Measurements from ENCODE around the gene TULP1. TPM values are rescaled to one million over a fixed set of nuclear protein-coding genes. Genes with fewer than 3 reads are reported as not detected.

Gene TULP1
- total and polyA plus RNA-seq, 2 of the 4 experiments (the other 2 are of a cell fraction) = not detected

- TF ChIP-seq RCOR1 (IDR thresholded peaks at IDR 0.05; ENCODE audit: insufficient replicate concordance, low read length) (no peak), ELK1 (IDR thresholded peaks at IDR 0.05; ENCODE audit: borderline replicate concordance, low read depth, low read length) (no peak)
Measured at GRCh38 chr6:35471836-35472345, 40.8 kb downstream of the TULP1 start (continued).

DNA sequence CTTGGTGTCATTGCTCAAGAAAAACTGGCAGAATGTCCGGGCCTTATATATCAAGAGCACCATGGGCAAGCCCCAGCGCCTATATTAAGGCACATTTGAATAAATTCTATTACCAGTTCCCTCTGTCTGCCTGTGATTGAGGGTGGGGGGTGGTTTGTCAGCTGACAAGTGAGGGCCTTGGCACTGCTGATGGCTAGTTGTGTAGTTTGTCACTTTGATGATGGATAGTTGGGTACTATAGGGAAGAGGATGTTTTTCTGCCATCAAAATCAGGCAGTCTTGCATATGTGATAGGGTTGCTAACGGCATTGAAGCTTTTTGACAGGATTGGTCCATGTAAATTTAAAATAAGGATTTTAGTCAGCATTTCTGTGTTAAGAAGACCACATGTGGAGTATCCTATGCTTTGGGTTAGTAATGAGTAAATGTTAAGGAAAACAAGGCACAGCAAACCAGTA is 42.0 kb downstream of the TULP1 start:
- Histone ChIP-seq H3K4ac (ENCODE audit: low read depth, low read length) (no peak overlapping the region), H4K8ac (ENCODE audit: low read depth in 2 of 2, low read length in 2 of 2) (no peak overlapping the region), H3K9me1 (ENCODE audit: insufficient read depth, low read length) (0 out of 2 replicates have a peak, but pooled peaks cover 6% of the 10 kb centered on the region), H4K20me1 (ENCODE audit: insufficient read depth, low read length) (peaks cover 67% of the 10 kb centered on the region), H2BK15ac (ENCODE audit: low read depth, low read length) (no peak overlapping the region), H2BK5ac (ENCODE audit: low read depth, low read length, poor library complexity, severe bottlenecking) (no peak overlapping the region), H3K27me3 (ENCODE audit: control insufficient read depth, insufficient read depth, low read length) (no peaks in the 10 kb centered on the region), H2AFZ (replicated peaks; ENCODE audit: low read length, poor library complexity) (no peak overlapping the region), H3K18ac (ENCODE audit: low read depth, low read length) (no peak overlapping the region), H2BK20ac (ENCODE audit: low read depth, low read length) (no peak overlapping the region), H3K56ac (ENCODE audit: extremely low read depth, insufficient read depth, low read length) (no peak overlapping the region), H3K79me1 (ENCODE audit: low read depth in 1 of 2, low read length in 2 of 2) (peaks cover 7 to 48% of the 10 kb centered on the region in 2 experiments; a peak in 3 of 4 replicates), H2BK120ac (ENCODE audit: low read depth, low read length) (no peak overlapping the region), H3K4me2 (ENCODE audit: low read depth, low read length) (peak overlapping the region; percentile 9), H3K36me3 (ENCODE audit: control insufficient read depth, insufficient read depth, low read length) (peaks cover 58% of the 10 kb centered on the region), H3K4me3 (ENCODE audit: insufficient read depth, low read depth, low read length) (no peak overlapping the region), H3K27ac (ENCODE audit: insufficient read depth, low read length) (no peak overlapping the region), H3K9me3 (ENCODE audit: control insufficient read depth, insufficient read depth, low read length) (no peaks in the 10 kb centered on the region), H3K4me1 (ENCODE audit: control insufficient read depth, insufficient read depth, low read length) (peaks cover 10% of the 10 kb centered on the region), H3K14ac (replicated peaks; ENCODE audit: low read depth, low read length) (no peak overlapping the region), H2AK9ac (replicated peaks; ENCODE audit: low read depth, low read length, poor library complexity) (no peak overlapping the region), H2AK5ac (ENCODE audit: low read depth, low read length) (no peak overlapping the region), H4K91ac (ENCODE audit: insufficient read depth, low read depth, low read length) (no peak overlapping the region), H3K9ac (ENCODE audit: low read depth, low read length) (no peak overlapping the region), H4K5ac (ENCODE audit: low read depth, low read length) (no peak overlapping the region), H3K23ac (ENCODE audit: low read depth, low read length) (peak overlapping the region; percentile 2; the same call in 1 of the 2 replicates)
- no TSS peak for BruUV-seq (replicated peaks)
- dilution Hi-C loops (cut with HindIII; ENCODE audit: low sequenced_read_pairs, unreplicated experiment) = no loop called here
- DNase-seq (no peak), ATAC-seq (ENCODE audit: low read depth) (no peak)
- in situ Hi-C loops (cut with MboI; ENCODE audit: low sequenced_read_pairs) = no loop called here
- POLR2A ChIA-PET (ENCODE audit: unreplicated experiment) = interaction anchor here (0.6 to 1.4 kb wide), 4 partner anchors 18 to 145 kb away, joined by 3 to 5 read pairs (median 3); partner anchors contain the start of genes PPARD and TEAD3
- intact Hi-C loops (cut with micrococcal nuclease) = loop anchor here (2.0 kb wide), 1 partner anchor 24 kb away; no protein-coding TSS in a partner anchor
- TF ChIP-seq RCOR1 (IDR thresholded peaks at IDR 0.05; ENCODE audit: insufficient replicate concordance, low read length) = no peak
- TF ChIP-seq POLR2A (IDR thresholded peaks at IDR 0.05; ENCODE audit: low read depth, low read length) = no peak
- TF ChIP-seq RFX5 (IDR thresholded peaks at IDR 0.05; ENCODE audit: low read depth, low read length) = no peak
- no peak for TF ChIP-seq FOS (IDR thresholded peaks at IDR 0.05; ENCODE audit: low read depth, low read length)
- no peak for TF ChIP-seq BHLHE40 (IDR thresholded peaks at IDR 0.05; ENCODE audit: low read depth, low read length)
- TF ChIP-seq NFE2L2 (IDR thresholded peaks at IDR 0.05; ENCODE audit: low read depth, low read length) = no peak
- TF ChIP-seq MXI1 (IDR thresholded peaks at IDR 0.05; ENCODE audit: borderline replicate concordance, low read depth, low read length) = no peak
- no peak for TF ChIP-seq CHD1 (IDR thresholded peaks at IDR 0.05; ENCODE audit: low read depth, low read length)
- TF ChIP-seq CEBPB (IDR thresholded peaks at IDR 0.05; ENCODE audit: low read depth, low read length) = no peak
- no peak for TF ChIP-seq SMC3 (IDR thresholded peaks at IDR 0.05; ENCODE audit: low read depth, low read length)
- TF ChIP-seq ELK1 (IDR thresholded peaks at IDR 0.05; ENCODE audit: borderline replicate concordance, low read depth, low read length) = no peak
- TF ChIP-seq MAZ (IDR thresholded peaks at IDR 0.05; ENCODE audit: borderline replicate concordance, low read depth, low read length) = no peak
- TF ChIP-seq MAFK (IDR thresholded peaks at IDR 0.05; ENCODE audit: low read depth, low read length) = no peak
- WGBS, 2 experiments (ENCODE audit: extremely low coverage in 2 of 2, insufficient read length in 1 of 2) = no CpG with 5 or more reads among the region's 3 CpGs
- CTCF ChIA-PET = no interaction called here

Measured in IMR-90 (cell line).